Measurements from ENCODE around the gene MBP.

GRCh38 chr18:77099485-77100370, 32.9 kb downstream of the MBP start:
- TF ChIP-seq MAX (IDR thresholded peaks at IDR 0.05): no peak
- TF ChIP-seq EP300 (IDR thresholded peaks at IDR 0.05; ENCODE audit: borderline replicate concordance): no peak
- TF ChIP-seq RAD21 (IDR thresholded peaks at IDR 0.05; ENCODE audit: low read depth): no peak
- TF ChIP-seq USF1 (IDR thresholded peaks at IDR 0.05): no peak
- TF ChIP-seq CEBPB (IDR thresholded peaks at IDR 0.05): no peak
- no peak for TF ChIP-seq EGR1 (IDR thresholded peaks at IDR 0.05)
- TF ChIP-seq TAF1 (IDR thresholded peaks at IDR 0.05; ENCODE audit: low read depth): no peak
- TF ChIP-seq TCF12 (IDR thresholded peaks at IDR 0.05; ENCODE audit: low read depth): no peak
- no peak for TF ChIP-seq YY1 (IDR thresholded peaks at IDR 0.05; ENCODE audit: low read depth)
- TF ChIP-seq TEAD4 (IDR thresholded peaks at IDR 0.05): no peak
